Epidermal melanocyte (primary cell): ENCODE measurements around the gene DET1.

Experiments
- DNase-seq: peaks from one replicate; pipeline ENCODE4 v3.0.0; 2011; ENCODE audit warnings: low spot score; ENCODE audit not compliant: insufficient read length

DET1 gene

DNA sequence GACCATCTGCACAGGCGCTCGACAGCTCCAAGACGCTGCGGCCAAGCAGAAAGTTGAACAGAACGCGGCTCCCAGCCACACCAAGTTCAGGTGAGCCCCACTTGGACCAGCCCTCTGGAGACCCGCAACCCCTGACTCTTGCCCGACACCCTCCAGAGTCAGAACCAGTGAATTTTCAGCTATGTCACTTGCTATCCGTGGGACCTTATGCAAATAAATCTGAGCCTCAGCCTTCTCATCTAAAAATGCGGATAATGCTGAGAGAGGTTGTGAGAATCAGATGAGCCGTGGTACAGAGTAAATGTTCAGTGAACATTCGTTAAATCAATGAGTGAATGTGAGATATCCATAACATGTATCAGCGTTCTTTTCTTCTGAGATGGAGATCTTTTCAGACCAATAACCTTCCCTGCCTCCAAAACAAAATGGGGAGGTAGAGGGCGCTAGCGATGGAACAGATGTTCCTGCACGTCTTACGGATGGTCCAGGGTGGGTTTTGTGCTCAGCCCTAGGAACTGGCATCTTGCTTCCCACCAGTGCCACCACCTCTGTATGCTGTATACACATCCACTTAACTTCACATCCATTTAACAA lies 78.4 kb downstream of the DET1 start:
- no peak for DNase-seq

- peak; percentile 74 for DNase-seq
These were observed 79.2 kb downstream of the DET1 start, which contains the start of the genes MRPL46 and MRPS11 for GRCh38 chr15:88467073-88467934. Gene MRPL46, minus strand, starts transcription at chr15:88467388. Its CDS starts 11 bp downstream, at chr15:88467377. Gene MRPS11, plus strand, starts transcription at chr15:88467708. Its CDS starts 10 bp downstream, at chr15:88467718.

DNA sequence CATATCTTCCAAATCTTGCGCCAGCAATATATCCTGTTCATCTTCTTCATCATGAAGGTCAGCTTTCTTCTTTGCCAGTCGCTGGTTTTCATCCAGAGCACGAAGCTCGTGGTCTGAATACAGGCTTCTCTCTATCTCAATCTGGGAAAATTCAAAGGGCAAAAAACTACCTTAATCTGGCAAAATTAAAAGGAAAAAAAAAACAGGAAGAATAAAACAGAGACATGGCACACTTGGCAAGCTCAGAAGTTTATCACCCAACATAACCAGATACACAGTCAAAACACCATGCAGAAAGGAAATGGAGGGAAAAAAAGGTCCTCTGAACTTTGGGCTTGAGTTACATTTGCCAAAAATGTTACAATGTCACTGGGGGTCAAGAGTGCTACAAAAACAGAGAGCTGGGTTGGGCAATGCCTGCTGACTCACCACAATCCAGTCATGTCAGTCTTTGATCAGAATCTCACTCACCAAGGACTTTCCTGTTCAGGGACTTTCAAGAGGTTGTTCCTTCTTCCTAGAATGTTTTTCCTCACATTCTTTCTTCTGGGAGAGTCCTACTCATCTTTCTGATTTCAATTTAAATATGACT lies 80.8 kb downstream of the DET1 start:
- DNase-seq = no peak

- no peak for DNase-seq
These were observed 82.5 kb downstream of the DET1 start for GRCh38 chr15:88463870-88464532.
